DND-41 (cell line): Measurements from ENCODE around the gene GLRA3.

Experiments
- ATAC-seq: fragments of 200-7000 bp; cut with Tn5 transposase; 3 replicates; pipeline ENCODE4 v1.9.1; 2021; ENCODE audit warnings: low read depth; ENCODE audit not compliant: insufficient read depth
- DNase-seq: peaks from one replicate; pipeline ENCODE4 v3.0.0-alpha.2; 2020
- H2AFZ ChIP-seq: 2 replicates; pipeline ENCODE4 v1.6.0; 2012; ENCODE audit warnings: low read depth, low read length
- H3K27ac ChIP-seq: 2 replicates; pipeline ENCODE4 v1.5.1; 2012; ENCODE audit warnings: low read length, inconsistent platforms
- H3K27me3 ChIP-seq: fragments of 200-600 bp; sonication (generic); 2 replicates; pipeline ENCODE4 v1.6.0; 2012; ENCODE audit warnings: low read length, mild to moderate bottlenecking, inconsistent platforms; ENCODE audit not compliant: insufficient read depth, poor library complexity
- H3K36me3 ChIP-seq: 2 replicates; pipeline ENCODE4 v1.5.1; 2012; ENCODE audit warnings: low read length, inconsistent platforms; ENCODE audit not compliant: insufficient read depth
- H3K4me1 ChIP-seq: 2 replicates; pipeline ENCODE4 v1.5.1; 2012; ENCODE audit warnings: mild to moderate bottlenecking, low read length; ENCODE audit not compliant: insufficient read depth
- H3K4me2 ChIP-seq: 2 replicates; pipeline ENCODE4 v1.6.0; 2012; ENCODE audit warnings: mild to moderate bottlenecking, moderate library complexity, low read length, inconsistent platforms; ENCODE audit not compliant: insufficient read depth
- H3K4me3 ChIP-seq, 2 experiments: fragments of 200-600 bp in 1 of 2; shearing (Covaris generic) in 1 of 2; 2 replicates each; pipeline ENCODE4 v1.5.1; 2012 to 2016; ENCODE audit warnings: inconsistent platforms in 2 of 2, low read length in 2 of 2, mild to moderate bottlenecking in 2 of 2, low read depth in 1 of 2, moderate library complexity in 1 of 2
- H3K79me2 ChIP-seq: 2 replicates; pipeline ENCODE4 v1.6.0; 2012; ENCODE audit warnings: low read length, inconsistent platforms; ENCODE audit not compliant: insufficient read depth
- H3K9ac ChIP-seq: 2 replicates; pipeline ENCODE4 v1.6.0; 2012; ENCODE audit warnings: low read depth, mild to moderate bottlenecking, inconsistent platforms, low read length, moderate library complexity
- H3K9me3 ChIP-seq: 2 replicates; pipeline ENCODE4 v1.5.1; 2012; ENCODE audit warnings: low read length, moderate library complexity, mild to moderate bottlenecking, inconsistent platforms; ENCODE audit not compliant: insufficient read depth, severe bottlenecking
- H4K20me1 ChIP-seq: 2 replicates; pipeline ENCODE4 v1.6.0; 2012; ENCODE audit warnings: low read length; ENCODE audit not compliant: insufficient read depth
- EZH2 ChIP-seq: IDR thresholded peaks from 3 replicates; pipeline ENCODE4 v1.6.1; 2012; ENCODE audit warnings: borderline replicate concordance, low read depth, mild to moderate bottlenecking, moderate library complexity, low read length, inconsistent platforms; ENCODE audit not compliant: severe bottlenecking
- TF ChIP-seq, protein P1 (sequence below): IDR thresholded peaks from 2 replicates; pipeline ENCODE4 v1.5.1; 2012; ENCODE audit warnings: borderline replicate concordance, low read length, moderate library complexity, mild to moderate bottlenecking; ENCODE audit not compliant: poor library complexity, severe bottlenecking; ENCODE audit errors: extremely low read depth

Gene GLRA3

DNA sequence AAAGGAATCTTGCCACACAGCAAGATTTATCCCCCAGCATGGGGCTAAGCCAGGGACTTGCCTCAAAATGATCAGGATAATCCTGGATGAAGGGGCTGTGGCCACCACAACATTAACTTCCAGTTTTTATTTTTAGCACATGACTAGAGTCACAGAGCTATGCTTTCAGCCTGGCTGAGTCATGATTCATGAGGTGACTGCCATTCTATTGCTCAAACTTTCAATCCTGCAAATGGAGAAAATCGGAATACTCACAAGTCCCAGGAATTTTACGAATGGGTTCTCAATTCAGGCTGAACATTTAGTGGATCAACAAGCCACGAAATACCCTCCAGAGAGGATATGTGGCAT is 236.1 kb downstream of the GLRA3 start:
- no peak for ATAC-seq
- Histone ChIP-seq H3K4me2 (no peak overlapping the region), H3K27ac (no peak overlapping the region), H3K27me3 (no peaks in the 10 kb centered on the region), H4K20me1 (no peaks in the 10 kb centered on the region), H3K79me2 (no peaks in the 10 kb centered on the region), H3K4me3 (no peak overlapping the region), H3K4me1 (no peaks in the 10 kb centered on the region), H3K9ac (no peak overlapping the region), H3K36me3 (no peaks in the 10 kb centered on the region), H3K9me3 (no peaks in the 10 kb centered on the region), H2AFZ (no peak overlapping the region)
- TF ChIP-seq, protein P1, sequence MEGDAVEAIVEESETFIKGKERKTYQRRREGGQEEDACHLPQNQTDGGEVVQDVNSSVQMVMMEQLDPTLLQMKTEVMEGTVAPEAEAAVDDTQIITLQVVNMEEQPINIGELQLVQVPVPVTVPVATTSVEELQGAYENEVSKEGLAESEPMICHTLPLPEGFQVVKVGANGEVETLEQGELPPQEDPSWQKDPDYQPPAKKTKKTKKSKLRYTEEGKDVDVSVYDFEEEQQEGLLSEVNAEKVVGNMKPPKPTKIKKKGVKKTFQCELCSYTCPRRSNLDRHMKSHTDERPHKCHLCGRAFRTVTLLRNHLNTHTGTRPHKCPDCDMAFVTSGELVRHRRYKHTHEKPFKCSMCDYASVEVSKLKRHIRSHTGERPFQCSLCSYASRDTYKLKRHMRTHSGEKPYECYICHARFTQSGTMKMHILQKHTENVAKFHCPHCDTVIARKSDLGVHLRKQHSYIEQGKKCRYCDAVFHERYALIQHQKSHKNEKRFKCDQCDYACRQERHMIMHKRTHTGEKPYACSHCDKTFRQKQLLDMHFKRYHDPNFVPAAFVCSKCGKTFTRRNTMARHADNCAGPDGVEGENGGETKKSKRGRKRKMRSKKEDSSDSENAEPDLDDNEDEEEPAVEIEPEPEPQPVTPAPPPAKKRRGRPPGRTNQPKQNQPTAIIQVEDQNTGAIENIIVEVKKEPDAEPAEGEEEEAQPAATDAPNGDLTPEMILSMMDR: no peak
- no peak for TF ChIP-seq EZH2
- DNase-seq: no peak

- Histone ChIP-seq H3K27me3 (no peaks in the 10 kb centered on the region), H3K4me2 (no peak overlapping the region), H3K27ac (no peak overlapping the region), H2AFZ (no peak overlapping the region), H3K36me3 (no peaks in the 10 kb centered on the region), H3K79me2 (no peaks in the 10 kb centered on the region), H3K9me3 (no peaks in the 10 kb centered on the region), H3K9ac (no peak overlapping the region), H4K20me1 (no peaks in the 10 kb centered on the region), H3K4me3 (no peak overlapping the region), H3K4me1 (no peaks in the 10 kb centered on the region)
- DNase-seq: no peak
- no peak for TF ChIP-seq EZH2
- TF ChIP-seq, protein P1: no peak
- ATAC-seq: no peak
These were observed 236.6 kb downstream of the GLRA3 start for GRCh38 chr4:174592256-174592984.

DNA sequence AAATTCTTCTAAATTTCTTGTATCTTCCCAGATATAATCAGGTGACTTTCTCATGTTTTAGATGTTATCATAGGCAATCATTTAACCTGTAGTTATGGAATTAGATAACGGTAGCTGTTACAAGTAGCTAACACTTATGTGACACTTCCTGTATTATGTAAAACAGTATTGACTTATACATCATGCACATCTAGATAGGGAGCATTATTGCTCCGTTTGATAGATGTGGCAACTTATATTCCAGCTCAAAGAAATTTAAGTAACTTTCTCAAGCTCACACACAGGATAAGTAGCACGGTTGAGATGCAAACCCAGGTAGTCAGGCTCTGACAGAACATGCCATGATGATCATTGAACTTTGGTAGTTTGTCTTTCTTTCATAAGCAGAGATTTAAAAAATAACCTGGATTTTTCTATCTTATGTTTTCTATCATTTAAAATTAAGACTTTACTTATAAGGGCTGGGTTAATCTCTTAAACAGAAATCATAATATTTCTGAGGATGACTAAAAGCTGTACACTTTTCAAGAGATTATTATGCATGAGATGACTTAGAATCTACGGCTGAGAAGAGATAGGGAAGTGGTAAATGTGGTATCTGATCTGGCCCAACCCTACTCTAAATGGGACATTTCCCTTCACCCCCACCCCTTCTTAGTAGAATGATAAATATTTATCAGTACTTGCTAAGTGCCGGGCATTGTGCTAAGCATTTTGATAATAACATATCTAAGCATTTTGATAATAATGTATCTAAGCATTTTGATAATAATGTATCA is 237.6 kb downstream of the GLRA3 start:
- Histone ChIP-seq H3K4me1 (no peaks in the 10 kb centered on the region), H3K9ac (no peak overlapping the region), H3K27me3 (no peaks in the 10 kb centered on the region), H3K27ac (no peak overlapping the region), H4K20me1 (no peaks in the 10 kb centered on the region), H3K4me3 (no peak overlapping the region), H3K9me3 (no peaks in the 10 kb centered on the region), H3K4me2 (no peak overlapping the region), H3K79me2 (no peaks in the 10 kb centered on the region), H2AFZ (no peak overlapping the region), H3K36me3 (no peaks in the 10 kb centered on the region)
- TF ChIP-seq, protein P1: no peak
- no peak for TF ChIP-seq EZH2
- ATAC-seq (no peak), DNase-seq (no peak)
